LNCAP (cell line): ENCODE data around the gene BARHL1.

Experiments used
- CTCF ChIP-seq: fragments of 450-650 bp; IDR thresholded peaks from 2 replicates; pipeline ENCODE4 v1.5.1; 2017; ENCODE audit warnings: mild to moderate bottlenecking

The BARHL1 gene

GRCh38 chr9:132626285-132626684 is 43.9 kb downstream of the BARHL1 start:
- TF ChIP-seq CTCF, result no peak

GRCh38 chr9:132627106-132627505 is 44.7 kb downstream of the BARHL1 start:
- TF ChIP-seq CTCF, result no peak

GRCh38 chr9:132627594-132627993 is 45.2 kb downstream of the BARHL1 start:
- no peak for TF ChIP-seq CTCF

- TF ChIP-seq CTCF, result no peak
Observed at GRCh38 chr9:132628746-132629145, 46.3 kb downstream of the BARHL1 start.

- no peak for TF ChIP-seq CTCF
Observed at GRCh38 chr9:132630116-132630515, 47.7 kb downstream of the BARHL1 start.

GRCh38 chr9:132630811-132631210 is 48.4 kb downstream of the BARHL1 start:
- TF ChIP-seq CTCF, result no peak

- no peak for TF ChIP-seq CTCF
Observed at GRCh38 chr9:132631280-132631679, 48.9 kb downstream of the BARHL1 start.

GRCh38 chr9:132631685-132632084 is 49.3 kb downstream of the BARHL1 start:
- TF ChIP-seq CTCF, result no peak
